ENCODE data around the gene SORBS2.
"Not testable (repeated sequence)": the region's sequence is repeated elsewhere in the genome, so short reads cannot be mapped to it uniquely, and the experiment has no call there.

SORBS2 gene

GRCh38 chr4:185735866-185736400 is 76.1 kb downstream of the SORBS2 start:
- no peak for DNase-seq

DNA sequence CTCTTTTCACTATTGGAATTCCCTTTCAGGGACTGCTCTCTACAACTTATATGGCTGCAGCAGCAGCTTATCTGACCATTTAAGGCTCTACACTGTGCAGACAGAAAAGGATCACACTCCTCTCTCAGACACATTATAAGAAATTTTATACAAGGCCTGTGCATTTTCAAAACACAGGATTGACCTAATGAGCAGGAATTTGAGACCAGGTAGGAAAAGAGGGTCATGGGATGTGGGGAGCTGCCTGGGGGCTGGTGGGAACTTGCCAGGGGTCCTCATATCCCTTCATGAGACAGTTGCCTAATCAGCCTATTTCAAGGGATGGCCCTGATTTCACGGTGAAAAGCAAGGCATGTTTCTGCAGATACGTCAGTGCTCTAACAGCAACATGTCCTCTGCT is 77.1 kb downstream of the SORBS2 start:
- no peak for DNase-seq

- no peak for DNase-seq
Observed at GRCh38 chr4:185734214-185734613, 77.8 kb downstream of the SORBS2 start.

- DNase-seq = no peak
Observed at GRCh38 chr4:185730849-185731608, 81.0 kb downstream of the SORBS2 start.

DNA sequence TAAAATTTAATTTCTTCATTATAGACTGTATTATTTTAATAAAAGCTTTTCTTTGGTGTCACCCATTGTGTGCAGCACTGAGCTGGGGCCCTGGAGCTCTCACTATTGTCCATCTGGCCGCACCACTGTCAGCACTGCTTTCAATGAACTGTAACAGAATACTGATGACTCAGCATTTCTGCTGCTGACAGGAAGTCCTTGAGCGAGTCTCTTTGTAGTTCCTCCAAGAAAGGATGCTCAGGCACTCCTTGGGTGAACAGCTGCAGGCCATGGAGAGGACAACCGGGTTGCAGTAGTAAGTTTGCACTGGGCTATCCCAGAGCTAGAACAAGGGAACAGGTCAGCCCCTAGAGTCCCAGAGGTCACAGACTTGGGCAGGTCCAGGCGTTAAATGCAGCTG is 81.6 kb downstream of the SORBS2 start:
- DNase-seq = no peak

DNA sequence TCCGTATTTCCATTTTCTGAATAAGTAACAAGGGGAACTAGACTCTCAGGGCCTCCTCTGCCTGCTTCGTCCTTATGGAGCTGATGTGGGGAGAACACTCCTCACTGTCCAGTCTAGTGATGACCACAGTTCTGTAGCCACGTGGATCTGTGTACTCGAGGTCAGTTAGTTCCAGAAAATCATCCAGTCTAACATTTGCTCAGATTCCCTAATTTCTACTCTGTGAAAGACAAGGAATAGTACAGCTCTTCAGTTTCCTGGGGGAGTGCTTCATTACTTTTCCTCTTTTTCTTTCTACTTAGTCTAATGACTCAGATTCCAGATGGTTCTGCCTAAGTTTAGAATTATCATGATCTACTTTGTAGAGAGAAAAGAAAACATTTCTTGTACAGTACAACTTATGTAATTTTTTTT is 82.6 kb downstream of the SORBS2 start:
- no peak for DNase-seq

GRCh38 chr4:185728893-185729292 is 83.1 kb downstream of the SORBS2 start:
- no peak for DNase-seq

- no peak for DNase-seq
Observed at GRCh38 chr4:185726931-185727330, 85.1 kb downstream of the SORBS2 start.

GRCh38 chr4:185723631-185724260 is 88.2 kb downstream of the SORBS2 start:
- DNase-seq = no peak

DNA sequence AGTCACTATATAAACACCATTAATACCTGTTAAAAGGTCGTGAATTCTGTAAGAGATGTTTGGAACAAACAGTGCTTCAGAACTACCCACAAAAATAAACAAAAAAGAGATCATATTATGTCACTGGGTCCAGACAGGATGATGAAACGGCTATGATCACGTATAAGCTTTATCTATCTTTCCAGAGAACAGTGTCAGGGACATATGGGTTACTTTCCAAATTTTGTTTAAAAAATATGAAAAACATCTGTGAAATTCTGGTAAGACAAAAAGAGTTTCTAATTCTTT is 90.0 kb downstream of the SORBS2 start:
- no peak for DNase-seq

- no peak for DNase-seq
Observed at GRCh38 chr4:185721190-185722028, 90.6 kb downstream of the SORBS2 start.

DNA sequence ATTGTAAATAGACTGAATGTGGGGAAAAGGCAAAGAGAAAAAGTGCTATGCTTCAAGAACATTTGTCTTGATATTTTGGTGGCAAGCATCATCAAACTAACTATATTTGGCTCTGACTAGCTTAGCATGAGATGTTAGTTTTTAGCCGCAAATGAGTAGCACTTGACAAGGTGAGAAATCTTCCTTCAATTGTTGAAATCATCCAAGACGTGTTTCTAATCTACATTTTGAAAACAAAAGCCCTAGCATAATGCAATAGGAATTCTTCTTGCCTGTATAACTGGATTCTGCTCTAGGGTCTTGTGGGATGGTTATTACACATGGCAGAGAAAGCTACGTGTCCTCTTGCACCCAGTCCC is 92.5 kb downstream of the SORBS2 start:
- no peak for DNase-seq

DNA sequence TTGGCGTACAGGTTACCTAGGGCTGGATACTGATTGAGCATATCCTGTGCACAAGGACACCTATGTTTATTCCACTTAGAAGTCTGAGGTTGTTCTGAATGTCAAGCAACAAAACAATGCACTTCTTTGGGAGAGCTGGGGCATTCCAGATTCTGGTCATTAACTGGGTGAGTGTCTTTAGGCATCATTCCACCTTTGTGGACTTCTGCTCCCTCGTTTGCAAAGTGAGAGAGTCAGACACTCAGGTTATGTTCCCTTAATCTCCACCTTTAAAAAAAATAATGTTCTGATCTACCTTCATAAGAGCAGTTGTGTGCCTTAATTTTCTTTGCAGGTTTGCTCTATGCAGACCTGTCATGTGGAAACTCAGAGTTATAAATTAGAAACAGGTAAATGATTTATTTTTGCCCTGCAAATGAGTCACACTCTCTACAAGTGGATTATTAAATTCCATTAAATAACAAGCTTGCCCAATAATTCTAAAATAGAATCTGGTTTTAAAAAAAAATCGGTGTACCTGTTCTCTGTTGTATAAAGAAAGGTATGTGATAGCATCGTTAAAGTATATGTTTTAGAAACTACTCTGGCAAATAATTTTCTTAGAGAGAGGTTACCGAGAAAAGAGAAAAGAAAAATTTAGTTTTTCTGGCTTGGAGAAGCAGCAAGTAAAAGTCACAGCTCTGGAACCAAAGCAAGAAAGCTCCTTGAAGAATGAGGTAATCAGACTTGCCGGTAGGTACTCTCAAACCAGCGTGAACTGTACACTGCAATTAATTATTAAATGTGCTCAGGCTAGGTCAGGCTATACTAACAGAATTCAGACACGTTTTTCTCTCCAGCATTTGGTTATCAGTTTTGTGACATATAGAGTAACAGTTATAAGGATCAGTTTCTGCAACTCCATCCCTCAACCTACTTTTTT is 93.2 kb downstream of the SORBS2 start:
- no peak for DNase-seq

GRCh38 chr4:185717377-185717741 is 94.6 kb downstream of the SORBS2 start:
- no peak for DNase-seq

DNA sequence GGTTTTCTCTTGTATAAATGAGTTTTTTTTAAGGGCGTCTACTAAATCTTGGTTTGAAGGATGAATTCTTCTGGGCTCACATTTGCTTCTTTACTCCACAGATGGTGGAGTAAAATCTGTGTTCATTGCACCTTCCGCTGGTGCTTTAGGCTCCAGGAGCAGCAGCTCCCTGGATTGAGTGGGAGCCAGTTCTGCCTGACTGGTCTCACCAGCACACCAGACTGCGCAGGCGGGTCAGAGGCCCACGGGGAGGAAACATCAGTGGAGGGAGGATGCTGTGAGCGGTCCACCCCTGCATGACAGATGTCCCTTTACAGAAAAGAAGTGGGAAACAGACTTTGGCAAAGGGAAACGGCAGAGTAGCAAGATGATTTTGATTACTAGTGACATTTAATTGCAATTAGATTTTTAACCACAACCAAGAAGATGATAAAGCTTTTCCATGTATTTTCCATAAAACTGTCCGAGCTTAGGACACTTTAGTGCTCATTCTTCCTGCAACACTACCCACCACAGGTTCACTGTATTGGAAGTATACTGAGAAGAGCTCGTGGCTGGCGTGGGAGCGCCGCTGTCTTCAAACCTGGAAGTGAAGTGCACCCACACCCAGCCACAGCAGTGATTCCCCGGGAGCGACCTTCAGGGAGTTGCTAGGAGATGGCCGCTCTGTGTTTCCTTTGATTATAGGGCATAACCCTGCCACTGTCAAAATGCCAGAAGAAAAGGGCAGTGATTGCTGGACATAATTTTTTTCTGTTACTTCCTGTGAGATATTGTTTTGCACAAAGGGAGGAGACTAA is 95.2 kb downstream of the SORBS2 start:
- DNase-seq = no peak

- no peak for DNase-seq
Observed at GRCh38 chr4:185716141-185716551, 95.8 kb downstream of the SORBS2 start.

DNA sequence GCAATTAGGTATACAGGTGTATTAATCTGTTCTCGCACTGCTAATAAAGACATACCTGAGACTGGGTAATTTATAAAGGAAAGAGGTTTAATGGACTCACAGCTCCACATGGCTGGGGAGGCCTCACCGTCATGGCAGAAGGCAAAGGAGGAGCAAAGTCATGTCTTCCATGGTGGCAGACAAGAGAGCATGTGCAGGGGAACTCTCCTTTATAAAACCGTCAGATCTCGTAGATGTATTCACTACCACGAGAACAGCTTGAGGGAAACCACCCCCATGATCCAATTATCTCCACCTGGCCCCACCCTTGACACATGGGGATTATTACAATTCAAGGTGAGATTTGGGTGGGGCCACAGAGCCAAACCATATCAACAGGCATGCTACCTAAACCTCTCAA is 97.5 kb downstream of the SORBS2 start:
- not testable (repeated sequence) for DNase-seq

DNA sequence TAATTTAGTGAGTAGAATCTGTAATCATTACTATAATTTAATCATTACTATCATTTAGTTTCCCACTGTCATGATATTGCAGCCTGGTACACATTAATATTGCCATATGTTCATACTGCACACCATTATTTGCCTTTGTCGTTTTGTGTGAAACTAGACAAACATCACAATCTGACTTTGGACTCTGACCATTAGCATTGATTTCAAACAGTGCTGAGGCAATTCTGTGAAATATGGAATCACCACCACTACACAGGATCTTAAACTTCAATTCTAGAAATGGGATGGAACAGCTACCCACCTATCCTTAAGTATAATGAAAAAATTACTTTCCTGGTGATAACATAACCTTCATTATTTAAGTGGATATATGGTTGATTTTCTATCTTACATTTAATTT is 98.3 kb downstream of the SORBS2 start:
- no peak for DNase-seq

GRCh38 chr4:185713272-185713671 is 98.7 kb downstream of the SORBS2 start:
- no peak for DNase-seq

DNA sequence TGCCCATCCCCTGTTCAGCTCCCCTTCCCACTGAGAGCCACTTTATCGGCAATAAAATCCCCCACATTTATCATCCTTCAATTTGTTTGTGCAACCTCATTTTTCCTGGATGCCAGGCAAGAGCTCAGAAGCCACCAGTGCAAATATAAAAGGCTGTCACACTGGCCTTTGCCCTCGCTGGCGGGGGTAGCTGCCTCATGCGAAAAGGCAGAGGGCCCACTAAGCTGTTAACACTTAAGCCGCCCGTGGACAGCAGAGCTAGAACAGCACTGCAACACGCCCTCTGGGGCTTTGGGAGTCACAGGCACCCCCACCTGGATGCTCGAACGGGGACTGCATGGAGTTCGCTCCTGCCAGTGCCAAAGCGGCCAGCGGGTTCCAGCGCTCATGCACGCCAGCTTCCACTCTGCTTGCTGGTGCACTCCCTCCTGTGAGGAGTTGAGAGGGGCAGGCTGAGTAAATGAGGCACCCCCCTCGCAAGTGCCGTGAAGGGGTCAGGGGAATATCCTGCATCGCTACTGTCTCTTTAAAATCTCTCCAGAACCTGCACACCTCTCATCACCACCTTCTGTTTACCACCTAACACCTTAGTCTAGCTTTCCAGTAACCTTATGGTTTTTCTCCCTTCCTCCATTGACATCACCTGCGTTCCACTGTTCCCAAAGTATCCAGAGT is 99.5 kb downstream of the SORBS2 start:
- DNase-seq = no peak

GRCh38 chr4:185711726-185712125 is 100.3 kb downstream of the SORBS2 start:
- DNase-seq = no peak
